H1 (cell line): ENCODE results near the gene UCN. TPM values are rescaled to one million over a fixed set of nuclear protein-coding genes. Genes with fewer than 3 reads are reported as not detected.

Source experiments
- CTCF ChIA-PET: fragments of 300-600 bp; sonication (Branson Sonifier 250); formaldehyde crosslinking; loops from one replicate; lab custom pipeline; 2021; ENCODE audit not compliant: partially characterized antibody; lab: Charles Lee
- POLR2A ChIA-PET: fragments of 300-600 bp; sonication (Branson Sonifier 250); formaldehyde crosslinking; loops from one replicate; lab custom pipeline; 2021; ENCODE audit warnings: inconsistent platforms; ENCODE audit not compliant: partially characterized antibody; lab: Charles Lee
- DNase-seq, 2 experiments: peaks; one replicate each; pipeline versions ENCODE4 v3.0.0 to v3.0.0-alpha.2; 2010 to 2022; ENCODE audit warnings: low spot score in 2 of 2, low read depth in 1 of 2, mixed read lengths in 1 of 2
- FAIRE-seq: peaks from 2 replicates; lab custom pipeline; 2011; peaks lifted over from hg19 to GRCh38; lab: Jason Lieb, UNC
- H2AFZ ChIP-seq: 2 replicates; pipeline ENCODE4 v1.8.1; 2012; ENCODE audit warnings: low read length, inconsistent platforms
- H2AK5ac ChIP-seq: 2 replicates; pipeline ENCODE4 v1.6.1; 2013; ENCODE audit warnings: low read depth, low read length
- H2BK120ac ChIP-seq: replicated peaks from 2 replicates; pipeline ENCODE3; 2013; ENCODE audit warnings: low read depth, low read length, inconsistent platforms
- H2BK12ac ChIP-seq: 2 replicates; pipeline ENCODE4 v1.6.1; 2013; ENCODE audit warnings: low read depth, low read length
- H2BK15ac ChIP-seq: 2 replicates; pipeline ENCODE4 v1.6.1; 2013; ENCODE audit warnings: low read length
- H2BK20ac ChIP-seq: 2 replicates; pipeline ENCODE4 v1.6.1; 2013; ENCODE audit warnings: low read length
- H2BK5ac ChIP-seq: 2 replicates; pipeline ENCODE4 v1.6.1; 2013; ENCODE audit warnings: low read depth, low read length
- H3K14ac ChIP-seq: 2 replicates; pipeline ENCODE4 v1.6.1; 2013; ENCODE audit warnings: inconsistent platforms; ENCODE audit not compliant: insufficient read length
- H3K18ac ChIP-seq: 2 replicates; pipeline ENCODE4 v1.6.1; 2013; ENCODE audit warnings: low read length; ENCODE audit errors: extremely low read depth
- H3K23ac ChIP-seq: 2 replicates; pipeline ENCODE4 v1.6.1; 2013; ENCODE audit warnings: inconsistent platforms; ENCODE audit not compliant: insufficient read length
- H3K23me2 ChIP-seq: 2 replicates; pipeline ENCODE4 v1.6.1; 2013; ENCODE audit warnings: low read depth, low read length
- H3K27ac ChIP-seq: 2 replicates; pipeline ENCODE4 v1.6.1; 2011; ENCODE audit warnings: low read depth, low read length, inconsistent platforms
- H3K27me3 ChIP-seq, 4 experiments: replicated peaks in 1 of 4; 1 replicate in 1 of 4; 2 replicates in 3 of 4; pipeline versions ENCODE4 v1.6.1 to v1.8.1; 2011 to 2013; ENCODE audit warnings: low read length in 3 of 4, mild to moderate bottlenecking in 3 of 4, inconsistent platforms in 2 of 4, mixed read lengths in 2 of 4, moderate library complexity in 1 of 4; ENCODE audit not compliant: control insufficient read depth in 3 of 4, insufficient read depth in 3 of 4; ENCODE audit errors: extremely low read depth in 1 of 4
- H3K36me3 ChIP-seq, 4 experiments: 2 replicates each; pipeline versions ENCODE4 v1.6.1 to v1.8.1; 2011 to 2013; ENCODE audit warnings: mild to moderate bottlenecking in 4 of 4, low read length in 3 of 4, moderate library complexity in 2 of 4, control low read depth in 1 of 4, inconsistent platforms in 1 of 4; ENCODE audit not compliant: insufficient read depth in 4 of 4, control insufficient read depth in 2 of 4
- H3K4ac ChIP-seq: replicated peaks from 2 replicates; pipeline ENCODE3; 2013; ENCODE audit warnings: low read length, low read depth, mixed read lengths, inconsistent platforms; ENCODE audit not compliant: insufficient read length
- H3K4me1 ChIP-seq, 4 experiments: replicated peaks in 1 of 4; 1 replicate in 1 of 4; 2 replicates in 3 of 4; pipeline versions ENCODE4 v1.6.1 to v1.8.1; 2011 to 2013; ENCODE audit warnings: low read length in 3 of 4, inconsistent platforms in 2 of 4, mixed read lengths in 1 of 4; ENCODE audit not compliant: insufficient read depth in 4 of 4, control insufficient read depth in 3 of 4
- H3K4me2 ChIP-seq, 2 experiments: 2 replicates each; pipeline versions ENCODE4 v1.6.1 to v1.8.1; 2011 to 2013; ENCODE audit warnings: low read depth in 2 of 2, low read length in 2 of 2, control low read depth in 1 of 2, inconsistent platforms in 1 of 2, mild to moderate bottlenecking in 1 of 2; ENCODE audit not compliant: insufficient read depth in 1 of 2
- H3K4me3 ChIP-seq, 4 experiments: fragments of 200-600, 300-600 bp in 1 of 4; sonication (generic), shearing (Covaris generic), sonication (Bioruptor Twin) in 1 of 4; 2 replicates each; pipeline versions ENCODE4 v1.5.1 to v1.8.1; 2011 to 2016; ENCODE audit warnings: low read length in 4 of 4, low read depth in 3 of 4, control low read depth in 2 of 4, inconsistent platforms in 2 of 4, mild to moderate bottlenecking in 2 of 4, mixed read lengths in 1 of 4, moderate library complexity in 1 of 4; ENCODE audit not compliant: insufficient read depth in 2 of 4; ENCODE audit errors: extremely low read depth in 1 of 4
- H3K56ac ChIP-seq: replicated peaks from 2 replicates; pipeline ENCODE3; 2013; ENCODE audit warnings: low read depth, mild to moderate bottlenecking, mixed read lengths, low read length, inconsistent platforms; ENCODE audit not compliant: insufficient read length
- H3K79me1 ChIP-seq: 2 replicates; pipeline ENCODE4 v1.6.1; 2013; ENCODE audit warnings: low read depth, low read length, control low read depth
- H3K79me2 ChIP-seq, 2 experiments: 2 replicates each; pipeline versions ENCODE4 v1.6.1 to v1.8.1; 2012 to 2013; ENCODE audit warnings: low read length in 2 of 2, mild to moderate bottlenecking in 2 of 2, inconsistent platforms in 1 of 2; ENCODE audit not compliant: insufficient read depth in 2 of 2, control insufficient read depth in 1 of 2
- H3K9ac ChIP-seq, 4 experiments: replicated peaks in 1 of 4; 1 replicate in 1 of 4; 2 replicates in 3 of 4; pipeline versions ENCODE4 v1.6.1 to v1.8.1; 2011 to 2013; ENCODE audit warnings: low read depth in 3 of 4, low read length in 3 of 4, control low read depth in 2 of 4, mild to moderate bottlenecking in 2 of 4, moderate library complexity in 2 of 4, inconsistent platforms in 1 of 4; ENCODE audit errors: extremely low read depth in 1 of 4
- H3K9me3 ChIP-seq, 2 experiments: 2 replicates each; pipeline versions ENCODE4 v1.6.1 to v1.8.1; 2012 to 2013; ENCODE audit warnings: mild to moderate bottlenecking in 2 of 2, moderate library complexity in 2 of 2, control low read depth in 1 of 2, inconsistent platforms in 1 of 2, low read depth in 1 of 2, low read length in 1 of 2, mixed read lengths in 1 of 2; ENCODE audit not compliant: insufficient read depth in 2 of 2
- H4K20me1 ChIP-seq, 2 experiments: replicated peaks in 1 of 2; 2 replicates each; pipeline versions ENCODE3 to v1.8.1; 2011 to 2013; ENCODE audit warnings: inconsistent platforms in 2 of 2, low read length in 2 of 2, mild to moderate bottlenecking in 1 of 2; ENCODE audit not compliant: insufficient read depth in 2 of 2, control insufficient read depth in 1 of 2
- H4K5ac ChIP-seq: 2 replicates; pipeline ENCODE4 v1.6.1; 2013; ENCODE audit warnings: low read length, low read depth, mixed read lengths, inconsistent platforms; ENCODE audit not compliant: insufficient read length
- H4K8ac ChIP-seq: 2 replicates; pipeline ENCODE4 v1.8.0; 2013; ENCODE audit warnings: mild to moderate bottlenecking, moderate library complexity, low read length, inconsistent platforms; ENCODE audit not compliant: insufficient read depth; ENCODE audit errors: extremely low read depth
- H4K91ac ChIP-seq: replicated peaks from 2 replicates; pipeline ENCODE3; 2013; ENCODE audit warnings: low read length, mixed read lengths, inconsistent platforms; ENCODE audit not compliant: insufficient read length
- BACH1 ChIP-seq: IDR thresholded peaks from 2 replicates; pipeline ENCODE4 v1.6.1; 2012; ENCODE audit warnings: low read length, improper control_type of control experiment
- CEBPB ChIP-seq: IDR thresholded peaks from 2 replicates; pipeline ENCODE4 v1.6.1; 2012; ENCODE audit warnings: low read depth, low read length
- CTCF ChIP-seq, 3 experiments: IDR thresholded peaks; 1 replicate in 2 of 3; 2 replicates in 1 of 3; pipeline versions ENCODE4 v1.5.1 to v1.6.1; 2011; ENCODE audit warnings: low read length in 3 of 3, mild to moderate bottlenecking in 3 of 3, inconsistent platforms in 2 of 3, low read depth in 1 of 3, moderate library complexity in 1 of 3; ENCODE audit not compliant: insufficient read depth in 1 of 3; ENCODE audit errors: control extremely low read depth in 1 of 3
- EGR1 ChIP-seq: IDR thresholded peaks from 2 replicates; pipeline ENCODE4 v1.6.1; 2011; ENCODE audit warnings: low read depth, low read length, borderline replicate concordance
- MAFK ChIP-seq: IDR thresholded peaks from 2 replicates; pipeline ENCODE4 v1.6.1; 2012; ENCODE audit warnings: low read depth, mild to moderate bottlenecking, improper control_type of control experiment, low read length
- PHF8 ChIP-seq: fragments of 200-600 bp; sonication (generic); conservative IDR thresholded peaks from 2 replicates; pipeline ENCODE4 v1.7.1; 2012; ENCODE audit warnings: low read depth, mild to moderate bottlenecking, inconsistent platforms, low read length, moderate library complexity
- RAD21 ChIP-seq, 2 experiments: IDR thresholded peaks in 1 of 2; conservative IDR thresholded peaks in 1 of 2; 2 replicates each; pipeline ENCODE4 v1.6.1; 2011; ENCODE audit warnings: low read depth in 2 of 2, low read length in 2 of 2, improper control_type of control experiment in 1 of 2, inconsistent platforms in 1 of 2, mild to moderate bottlenecking in 1 of 2, moderate library complexity in 1 of 2
- RNF2 ChIP-seq: fragments of 200-900, 300-1000 bp; sonication (generic); IDR thresholded peaks from 2 replicates; pipeline ENCODE4 v1.7.1; 2016; ENCODE audit warnings: borderline replicate concordance, low read depth, mild to moderate bottlenecking, antibody characterized with exemption, low read length; ENCODE audit not compliant: poor library complexity, severe bottlenecking; ENCODE audit errors: missing control alignments
- SP2 ChIP-seq: IDR thresholded peaks from 2 replicates; pipeline ENCODE4 v1.6.1; 2012; ENCODE audit warnings: mild to moderate bottlenecking, low read length, inconsistent platforms
- TAF7 ChIP-seq: optimal IDR thresholded peaks from 2 replicates; pipeline ENCODE3; 2011; ENCODE audit warnings: low read depth, mild to moderate bottlenecking, inconsistent platforms, low read length, moderate library complexity, borderline replicate concordance
- TEAD4 ChIP-seq: IDR thresholded peaks from 2 replicates; pipeline ENCODE4 v1.6.1; 2012; ENCODE audit warnings: low read depth, low read length, inconsistent platforms, mixed read lengths
- WGBS, 2 experiments: shearing (Covaris generic) in 1 of 2; methylation state at CpG; one replicate each; pipeline versions ENCODE4 v1.1.6 to v1.1.7; 2013 to 2015; ENCODE audit warnings: low lambda C conversion rate in 2 of 2, mixed read lengths in 2 of 2, inconsistent platforms in 1 of 2, low coverage in 1 of 2, missing lambda C conversion rate in 1 of 2; ENCODE audit not compliant: insufficient replicate concordance in 2 of 2, insufficient coverage in 1 of 2, insufficient read length in 1 of 2; ENCODE audit errors: extremely low coverage in 1 of 2, missing lambda C conversion rate in 1 of 2; 5-methylcytosine and 5-hydroxymethylcytosine counted together
- polyA plus RNA-seq, 7 experiments: library from polyadenylated mRNA; depleted of rRNA in 3 of 7; stranded (reverse) in 5 of 7; unstranded in 2 of 7; fragments of >200 nt in 5 of 7; fragments of 200-250 nt in 2 of 7; gene quantifications; 1 replicate in 5 of 7; 2 replicates in 1 of 7; 4 replicates in 1 of 7; pipeline versions ENCODE4 v1.2.1 to v1.2.3, GENCODE V29; 2011 to 2013; ENCODE audit warnings: missing spikeins in 2 of 7, mixed read lengths in 2 of 7
- total RNA-seq: library from RNA; stranded (reverse); fragmentation: NEBNext Ultra II Directional; extraction: Animal tissue kit (Norgen Biotek cat#: 25700); gene quantifications from 2 replicates; pipeline ENCODE4 v1.2.1, GENCODE V29; 2021

UCN gene
- total and polyA plus RNA-seq, 2 of the 8 experiments (the other 6 are each of a cell fraction or from before 2014, with no cell fraction given), result 0.35 TPM; not detected in 1

- FAIRE-seq (no peak), DNase-seq (no peak)
- Histone ChIP-seq H3K4me1 (no peaks in the 10 kb centered on the region), H3K23ac (no peak overlapping the region), H3K4me2 (no peak overlapping the region), H3K27me3 (no peaks in the 10 kb centered on the region), H3K79me2 (no peaks in the 10 kb centered on the region), H4K5ac (no peak overlapping the region), H2AFZ (no peak overlapping the region), H3K9ac (no peak overlapping the region), H2BK12ac (no peak overlapping the region), H2BK120ac (no peak overlapping the region), H3K4ac (no peak overlapping the region), H2BK15ac (no peak overlapping the region), H3K18ac (no peak overlapping the region), H4K20me1 (peaks cover 0 to 2% of the 10 kb centered on the region in 2 experiments), H3K23me2 (no peaks in the 10 kb centered on the region), H2BK20ac (no peak overlapping the region), H4K8ac (no peak overlapping the region), H3K4me3 (no peak overlapping the region), H3K79me1 (no peaks in the 10 kb centered on the region), H4K91ac (no peak overlapping the region), H2AK5ac (no peak overlapping the region), H3K14ac (no peak overlapping the region), H3K36me3 (peaks cover 30 to 76% (median 62%) of the 10 kb centered on the region in 4 experiments; a peak in 7 of 8 replicates), H2BK5ac (no peak overlapping the region), H3K27ac (no peak overlapping the region), H3K56ac (no peak overlapping the region), H3K9me3 (no peaks in the 10 kb centered on the region)
- CTCF ChIA-PET, result interaction anchor here (0.9 to 2.5 kb wide), 2 partner anchors 15 to 57 kb away, joined by 5 to 8 read pairs; no protein-coding TSS in a partner anchor
- 96% methylated on average over 7 of the region's 7 CpGs; no CpG with 5 or more reads in 1 of the 2 experiments for WGBS, 2 experiments
- POLR2A ChIA-PET, result interaction anchor here (1.1 to 2.4 kb wide), 8 partner anchors 10 to 33 kb away, joined by 3 to 18 read pairs (median 3); partner anchors contain the start of genes GTF3C2 and MPV17
- TF ChIP-seq PHF8 (no peak), CTCF (IDR thresholded peaks at IDR 0.05; ENCODE audit: control extremely low read depth in 1 of 3, insufficient read depth in 1 of 3, low read depth in 1 of 3, low read length in 3 of 3) (no peak), TEAD4 (no peak), EGR1 (no peak), RNF2 (no peak), MAFK (no peak), BACH1 (no peak), SP2 (no peak), CEBPB (no peak), TAF7 (no peak), RAD21 (IDR thresholded peaks at IDR 0.05 in 1 of 2, conservative IDR thresholded peaks at IDR 0.05 in 1 of 2; ENCODE audit: low read depth in 2 of 2, low read length in 2 of 2) (no peak)
These were observed 27.9 kb upstream of the UCN start for GRCh38 chr2:27336173-27336572.
